HEK293 (cell line): ENCODE data around the gene FAM193B.
"Not testable (repeated sequence)": the region's sequence is repeated elsewhere in the genome, so short reads cannot be mapped to it uniquely, and the experiment has no call there.

Experiments
- CTCF ChIA-PET: fragments of 350-600 bp; formaldehyde crosslinking; extraction: SDS; loops from one replicate; lab custom pipeline; 2021; ENCODE audit warnings: antibody characterized with exemption; lab: Yijun Ruan, JAX
- POLR2A ChIA-PET: fragments of 300-600 bp; formaldehyde crosslinking; extraction: SDS; loops from one replicate; lab custom pipeline; 2020; ENCODE audit warnings: antibody characterized with exemption, inconsistent platforms; lab: Yijun Ruan, JAX
- H3K27ac ChIP-seq: fragments of 200-500 bp; sonication (Bioruptor generic); 2 replicates; pipeline ENCODE4 v1.5.1; 2014; ENCODE audit warnings: low read depth, low read length, control low read depth, inconsistent platforms; ENCODE audit errors: extremely low read depth
- H3K36me3 ChIP-seq, 2 experiments: fragments of 200-500 bp in 1 of 2; sonication (Bioruptor generic) in 1 of 2; 1 replicate in 1 of 2; 2 replicates in 1 of 2; pipeline ENCODE4 v1.5.1; 2014 to 2017; ENCODE audit warnings: inconsistent platforms in 2 of 2, low read length in 2 of 2; ENCODE audit not compliant: control insufficient read depth in 2 of 2, insufficient read depth in 1 of 2
- H3K4me1 ChIP-seq: fragments of 200-500 bp; sonication (Bioruptor generic); 2 replicates; pipeline ENCODE4 v1.5.1; 2014; ENCODE audit warnings: mild to moderate bottlenecking, low read length, inconsistent platforms; ENCODE audit not compliant: control insufficient read depth, insufficient read depth
- H3K4me3 ChIP-seq: 2 replicates; pipeline ENCODE4 v1.5.1; 2011; ENCODE audit warnings: low read depth, mild to moderate bottlenecking, control low read depth, low read length, moderate library complexity
- H3K9me3 ChIP-seq: fragments of 200-500 bp; sonication (Bioruptor generic); 2 replicates; pipeline ENCODE4 v1.5.1; 2014; ENCODE audit warnings: low read depth, low read length, inconsistent platforms; ENCODE audit not compliant: control insufficient read depth, insufficient read depth
- ELK4 ChIP-seq: IDR thresholded peaks from 2 replicates; pipeline ENCODE4 v1.6.1; 2011; ENCODE audit warnings: mild to moderate bottlenecking, low read depth, low read length, borderline replicate concordance
- GFI1B ChIP-seq: fragments of 450-650 bp; formaldehyde crosslinking; IDR thresholded peaks from 2 replicates; pipeline ENCODE4 v1.5.1; 2016; ENCODE audit warnings: missing biosample characterization, missing genetic modification characterization
- GLI2 ChIP-seq: fragments of 450-650 bp; formaldehyde crosslinking; IDR thresholded peaks from 2 replicates; pipeline ENCODE4; 2017; ENCODE audit warnings: missing biosample characterization, missing genetic modification characterization, low read depth, borderline replicate concordance
- KLF7 ChIP-seq: fragments of 450-650 bp; formaldehyde crosslinking; IDR thresholded peaks from 2 replicates; pipeline ENCODE4 v1.5.1; 2016; ENCODE audit warnings: missing biosample characterization, missing genetic modification characterization, borderline replicate concordance
- PRDM10 ChIP-seq: fragments of 450-650 bp; formaldehyde crosslinking; IDR thresholded peaks from 2 replicates; pipeline ENCODE4 v1.5.1; 2016; ENCODE audit warnings: missing biosample characterization, missing genetic modification characterization
- REST ChIP-seq: fragments of 450-650 bp; formaldehyde crosslinking; IDR thresholded peaks from 2 replicates; pipeline ENCODE4 v1.5.1; 2016; ENCODE audit warnings: missing biosample characterization, missing genetic modification characterization
- SALL2 ChIP-seq: fragments of 450-650 bp; formaldehyde crosslinking; IDR thresholded peaks from 2 replicates; pipeline ENCODE4 v1.5.0; 2017; ENCODE audit warnings: missing biosample characterization, mild to moderate bottlenecking, missing genetic modification characterization, borderline replicate concordance
- SCRT1 ChIP-seq: fragments of 450-650 bp; formaldehyde crosslinking; IDR thresholded peaks from 2 replicates; pipeline ENCODE4 v1.5.1; 2016; ENCODE audit warnings: missing biosample characterization, missing genetic modification characterization, borderline replicate concordance
- SCRT2 ChIP-seq: fragments of 450-650 bp; formaldehyde crosslinking; IDR thresholded peaks from 2 replicates; pipeline ENCODE4 v1.5.1; 2016; ENCODE audit warnings: missing biosample characterization, missing genetic modification characterization
- SP7 ChIP-seq: fragments of 450-650 bp; formaldehyde crosslinking; IDR thresholded peaks from 2 replicates; pipeline ENCODE4 v1.5.1; 2016; ENCODE audit warnings: missing biosample characterization, missing genetic modification characterization
- ZFP3 ChIP-seq: fragments of 450-650 bp; formaldehyde crosslinking; IDR thresholded peaks from 2 replicates; pipeline ENCODE4 v1.5.1; 2016; ENCODE audit warnings: low read depth, missing biosample characterization, missing genetic modification characterization
- ZIC2 ChIP-seq: fragments of 450-650 bp; formaldehyde crosslinking; IDR thresholded peaks from 2 replicates; pipeline ENCODE4 v1.5.1; 2016; ENCODE audit warnings: missing biosample characterization, missing genetic modification characterization
- ZNF121 ChIP-seq: fragments of 450-650 bp; formaldehyde crosslinking; IDR thresholded peaks from 2 replicates; pipeline ENCODE4 v1.5.1; 2016; ENCODE audit warnings: missing biosample characterization, missing genetic modification characterization
- ZNF2 ChIP-seq: fragments of 450-650 bp; formaldehyde crosslinking; IDR thresholded peaks from 2 replicates; pipeline ENCODE4 v1.5.1; 2016; ENCODE audit warnings: missing biosample characterization, missing genetic modification characterization
- ZNF214 ChIP-seq: fragments of 450-650 bp; formaldehyde crosslinking; IDR thresholded peaks from 2 replicates; pipeline ENCODE4 v1.5.1; 2017; ENCODE audit warnings: missing biosample characterization, mild to moderate bottlenecking, missing genetic modification characterization, borderline replicate concordance
- ZNF24 ChIP-seq: fragments of 450-650 bp; formaldehyde crosslinking; IDR thresholded peaks from 2 replicates; pipeline ENCODE4 v1.5.1; 2016; ENCODE audit warnings: missing biosample characterization, missing genetic modification characterization
- ZNF391 ChIP-seq: fragments of 450-650 bp; formaldehyde crosslinking; IDR thresholded peaks from 2 replicates; pipeline ENCODE4 v1.5.1; 2016; ENCODE audit warnings: low read depth, missing biosample characterization, missing genetic modification characterization, borderline replicate concordance
- ZNF48 ChIP-seq: fragments of 450-650 bp; formaldehyde crosslinking; IDR thresholded peaks from 2 replicates; pipeline ENCODE4 v1.5.1; 2016; ENCODE audit warnings: missing biosample characterization, missing genetic modification characterization
- ZNF571 ChIP-seq: fragments of 450-650 bp; formaldehyde crosslinking; IDR thresholded peaks from 2 replicates; pipeline ENCODE4 v1.5.0; 2017; ENCODE audit warnings: missing biosample characterization, missing genetic modification characterization
- ZNF777 ChIP-seq: fragments of 450-650 bp; formaldehyde crosslinking; IDR thresholded peaks from 2 replicates; pipeline ENCODE4 v1.5.1; 2017; ENCODE audit warnings: missing biosample characterization, missing genetic modification characterization, borderline replicate concordance
- ZSCAN30 ChIP-seq: fragments of 450-650 bp; IDR thresholded peaks from 2 replicates; pipeline ENCODE4 v1.5.1; 2018; ENCODE audit warnings: missing biosample characterization, mild to moderate bottlenecking, missing genetic modification characterization, moderate library complexity
- ZSCAN4 ChIP-seq: fragments of 450-650 bp; formaldehyde crosslinking; IDR thresholded peaks from 2 replicates; pipeline ENCODE4 v1.5.1; 2017; ENCODE audit warnings: missing biosample characterization, missing genetic modification characterization
- ZSCAN5A ChIP-seq: fragments of 450-650 bp; formaldehyde crosslinking; IDR thresholded peaks from 2 replicates; pipeline ENCODE4 v1.5.1; 2016; ENCODE audit warnings: missing biosample characterization, missing genetic modification characterization

The FAM193B gene

GRCh38 chr5:177485753-177486152 is 68.6 kb downstream of the FAM193B start:
- peaks cover 16 to 71% of the 10 kb centered on the region in 2 experiments; a peak in 2 of 3 replicates for H3K36me3 ChIP-seq
- ChIA-PET POLR2A (interaction anchor here (1.1 to 2.3 kb wide), 4 partner anchors 10 to 14 kb away, joined by 4 to 10 read pairs (median 6); no protein-coding TSS in a partner anchor), CTCF (interaction anchor here (1.1 kb wide), 2 partner anchors 8 to 16 kb away, joined by 3 to 5 read pairs; no protein-coding TSS in a partner anchor)

GRCh38 chr5:177484902-177485549 is 69.3 kb downstream of the FAM193B start:
- peaks cover 12 to 64% of the 10 kb centered on the region in 2 experiments; a peak in 2 of 3 replicates for H3K36me3 ChIP-seq
- TF ChIP-seq ZNF48 (tag by site-specific recombination) (no peak), GLI2 (no peak), ZNF214 (no peak), SP7 (tag by site-specific recombination) (no peak), PRDM10 (peak; percentile 35), ZSCAN30 (no peak), ZSCAN4 (tag by site-specific recombination) (no peak), ZNF24 (tag by site-specific recombination) (no peak), ELK4 (no peak), ZNF571 (no peak), ZIC2 (tag by site-specific recombination) (0 out of 2 replicates have a peak, but pooled peaks have one; percentile 5), ZFP3 (tag by site-specific recombination) (no peak), KLF7 (no peak), ZNF2 (tag by site-specific recombination) (no peak), ZNF777 (tag by site-specific recombination) (no peak), SALL2 (tag by site-specific recombination) (no peak), ZNF391 (tag by site-specific recombination) (no peak), GFI1B (tag by site-specific recombination) (no peak), ZSCAN5A (tag by site-specific recombination) (no peak), REST (tag by site-specific recombination) (no peak), SCRT2 (tag by site-specific recombination) (peak; percentile 98), SCRT1 (tag by site-specific recombination) (peak; percentile 93)

More at GRCh38 chr5:177485753-177486152, 68.6 kb downstream of the FAM193B start:
- H3K27ac ChIP-seq, H3K4me1 ChIP-seq, H3K4me3 ChIP-seq, H3K9me3 ChIP-seq: not testable (repeated sequence)
- peak; percentile 68; the same call in 1 of the 2 replicates for TF ChIP-seq ZNF121

More at GRCh38 chr5:177484902-177485549, 69.3 kb downstream of the FAM193B start:
- ChIA-PET CTCF (interaction anchor here (1.0 to 1.1 kb wide), 3 partner anchors 9 to 16 kb away, joined by 3 to 5 read pairs (median 3); no protein-coding TSS in a partner anchor), POLR2A (interaction anchor here (1.6 to 2.3 kb wide), 3 partner anchors 9 to 11 kb away, joined by 5 to 10 read pairs (median 6); no protein-coding TSS in a partner anchor)
- no peaks in the 10 kb centered on the region for H3K9me3 ChIP-seq
- no peak overlapping the region for H3K27ac ChIP-seq
- H3K4me1 ChIP-seq = no peaks in the 10 kb centered on the region
- no peak overlapping the region for H3K4me3 ChIP-seq
